ENCODE data around the gene PCTP.

The PCTP gene

DNA sequence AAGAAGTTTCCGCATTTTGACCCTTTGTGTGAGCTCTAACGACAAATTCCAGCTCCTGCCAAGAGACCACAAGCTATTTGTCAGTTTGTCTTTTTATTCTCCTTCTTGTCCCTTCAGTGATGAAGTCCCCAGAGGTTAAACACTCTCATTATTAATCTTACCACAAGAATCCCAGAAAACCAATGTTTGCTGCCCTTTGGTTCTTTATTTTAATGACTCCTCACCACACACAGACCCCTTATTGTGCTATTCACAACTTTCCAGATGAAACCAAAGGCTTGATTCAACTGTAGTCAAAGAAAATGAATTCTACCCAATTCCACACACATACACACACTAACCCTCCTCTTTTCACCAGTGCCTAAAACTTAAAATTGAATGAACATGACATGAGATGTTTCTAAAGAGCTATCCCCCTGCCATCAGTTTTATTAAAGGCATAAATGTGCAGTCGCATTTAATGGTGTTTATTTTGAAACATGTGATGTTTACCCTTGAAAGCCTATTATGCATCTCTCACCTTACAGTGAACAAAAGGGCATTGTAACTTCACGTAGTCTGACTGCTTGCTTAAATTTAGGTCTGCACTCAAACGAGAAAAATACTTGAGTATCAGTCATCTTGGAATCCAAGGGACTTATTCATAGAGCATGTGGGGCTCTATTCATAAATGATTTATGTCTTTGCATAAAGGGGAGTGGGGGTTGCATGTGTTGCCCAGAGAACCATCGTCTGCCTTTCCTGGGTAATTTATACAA, 44.1 kb downstream of the PCTP start:
- DNase-seq (ENCODE audit: low read depth in 2 of 2): no peak

DNA sequence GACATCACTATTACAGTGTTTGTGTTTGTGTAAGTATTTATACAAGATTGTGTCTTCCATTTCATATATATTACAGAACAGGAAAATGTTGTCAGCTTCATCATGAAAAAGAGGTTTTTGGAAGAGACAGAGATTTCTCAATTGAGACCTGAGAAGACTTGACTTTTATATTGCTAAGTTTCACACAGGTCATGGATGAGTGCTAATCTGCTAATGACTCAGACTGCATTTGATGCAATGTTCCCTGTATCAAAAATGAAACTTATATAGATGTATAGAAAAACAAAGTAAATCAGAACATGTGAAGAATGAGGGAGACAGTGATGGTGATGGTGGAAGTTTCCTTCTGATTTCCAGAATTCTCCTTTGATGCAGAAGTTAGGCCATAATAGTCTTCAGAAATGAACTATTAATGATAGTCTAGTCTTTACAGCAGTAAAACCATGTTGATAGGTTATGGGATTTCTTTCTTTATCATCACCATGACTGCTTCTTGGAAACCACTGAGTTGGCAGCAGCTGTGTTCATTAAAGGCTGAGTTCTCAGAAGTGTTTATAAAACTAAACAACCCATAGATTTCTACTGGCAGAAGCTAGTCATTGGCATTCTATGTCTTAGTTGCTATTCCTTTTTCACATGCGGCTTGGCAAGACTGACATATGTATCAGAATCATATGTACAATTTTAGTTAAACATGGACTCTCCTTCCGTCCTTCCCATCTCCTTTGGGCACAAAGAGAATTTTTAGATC, 56.1 kb downstream of the PCTP start:
- no peak for DNase-seq (ENCODE audit: low read depth in 2 of 2)

DNA sequence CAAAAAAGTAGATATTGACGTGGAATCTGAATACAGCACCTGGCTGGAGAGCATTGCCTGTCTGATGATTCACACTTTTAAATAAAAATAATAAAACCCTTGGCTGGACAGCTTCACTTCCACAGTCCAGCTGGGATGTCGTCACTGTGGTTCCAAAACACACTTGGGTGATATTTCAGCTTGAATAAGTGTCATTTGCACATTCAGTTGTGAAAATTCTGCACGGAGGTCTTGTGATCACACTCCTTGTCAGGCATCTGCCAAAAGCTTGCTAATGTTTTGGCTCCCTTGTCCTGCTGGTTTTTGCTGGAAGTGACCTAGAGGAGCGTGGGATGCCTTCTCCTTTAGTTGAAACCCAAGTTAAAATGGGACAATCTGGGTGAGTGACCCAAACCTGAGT, 60.7 kb downstream of the PCTP start:
- DNase-seq (ENCODE audit: low read depth in 2 of 2): no peak

DNA sequence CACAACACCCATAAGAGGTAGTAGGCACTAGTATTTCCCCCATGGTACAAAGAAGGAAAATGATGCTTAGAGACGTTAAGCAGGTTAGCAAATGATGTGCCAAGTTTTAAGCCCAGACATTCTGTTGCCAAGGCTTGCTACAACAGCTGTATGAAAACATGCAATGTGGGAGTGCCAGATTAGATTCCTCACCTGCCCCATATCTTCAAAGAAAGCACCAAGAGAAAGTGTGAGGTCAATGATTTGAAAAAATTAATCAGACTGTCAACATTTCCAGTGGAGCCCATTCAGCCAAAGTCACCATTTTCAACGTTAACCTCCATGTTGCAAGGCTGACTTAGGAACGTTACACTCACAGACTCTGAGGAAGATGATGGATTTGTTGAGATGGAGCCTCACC, 61.5 kb downstream of the PCTP start:
- DNase-seq (ENCODE audit: low read depth in 2 of 2): no peak

DNA sequence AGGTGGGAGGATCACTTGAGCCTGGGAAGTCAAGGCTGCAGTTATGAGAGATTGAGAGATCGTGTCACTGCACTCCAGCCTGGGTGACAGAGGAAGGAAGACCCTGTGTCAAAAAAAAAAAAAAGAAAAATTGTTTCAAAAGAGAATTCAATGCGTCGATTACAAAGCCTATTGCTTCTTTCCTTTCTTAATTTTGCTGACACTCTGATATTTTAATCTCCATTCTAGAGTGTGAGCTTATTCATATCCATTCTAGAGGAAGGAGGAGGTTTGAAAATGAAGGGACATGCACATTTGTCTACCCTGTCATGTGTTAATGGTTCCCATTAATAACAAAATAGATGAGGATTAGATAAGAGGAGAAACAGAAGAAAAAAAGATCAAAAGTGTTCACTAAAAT, 63.1 kb downstream of the PCTP start:
- no peak for DNase-seq (ENCODE audit: low read depth in 2 of 2)

DNA sequence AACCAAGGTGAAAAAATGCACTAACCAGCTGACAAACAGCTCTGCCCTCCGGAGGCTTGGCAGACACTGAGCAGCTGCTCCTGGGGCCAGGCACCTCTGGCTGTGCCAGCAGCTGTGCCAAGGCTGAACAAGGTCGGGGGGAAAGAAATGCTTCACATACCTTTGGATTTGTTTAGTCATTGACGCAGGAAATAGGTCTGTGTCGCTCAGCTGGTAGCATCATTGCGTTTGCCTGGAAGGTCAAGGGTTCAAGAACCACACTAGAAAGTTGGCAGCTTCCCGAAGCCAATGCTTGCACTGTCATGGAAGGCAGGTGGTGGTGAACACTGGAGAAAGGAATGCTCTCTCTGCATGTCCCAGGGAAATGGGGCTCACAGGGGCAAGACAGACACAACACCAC, 63.5 kb downstream of the PCTP start:
- no peak for DNase-seq (ENCODE audit: low read depth in 2 of 2)

DNA sequence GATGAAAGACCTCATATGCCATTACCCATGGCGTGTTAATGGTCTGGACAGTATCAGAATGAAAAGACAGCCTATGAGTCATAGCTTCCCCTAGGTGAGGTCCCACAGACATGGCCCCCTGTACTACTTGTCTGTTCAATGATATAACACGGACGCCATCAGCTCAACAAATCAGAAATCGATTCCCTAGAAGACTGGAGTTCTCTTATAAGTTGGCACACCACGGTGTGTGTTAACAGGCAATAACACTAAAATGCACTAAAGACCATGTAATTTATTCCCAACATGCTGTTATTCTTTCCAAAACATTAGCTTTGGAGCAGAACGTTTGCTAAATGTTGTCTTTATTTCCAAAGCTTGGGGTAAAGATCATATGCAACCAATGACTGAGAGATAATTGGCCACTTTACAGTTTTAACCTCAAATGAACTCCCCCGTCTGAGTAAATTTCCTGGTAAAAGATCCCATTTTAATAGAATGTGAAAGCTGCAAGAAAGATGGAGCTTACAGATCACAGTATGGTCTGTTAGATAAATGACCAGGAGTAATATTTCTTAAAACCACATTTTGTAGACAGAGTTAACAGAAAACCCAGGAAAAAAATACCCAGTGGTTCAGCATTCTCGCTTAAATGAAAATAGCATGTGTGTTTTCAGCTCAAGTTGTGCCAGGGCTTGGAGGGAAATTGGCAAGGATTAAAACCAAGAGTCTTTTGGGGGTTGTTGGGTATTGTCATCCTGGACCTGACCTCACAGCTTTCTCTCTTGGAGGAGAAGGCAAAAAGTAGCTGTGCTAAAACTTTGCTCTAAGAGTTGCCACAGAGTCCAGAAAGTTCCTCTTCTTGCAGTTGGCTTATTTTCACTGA, 65.9 kb downstream of the PCTP start:
- DNase-seq (ENCODE audit: low read depth in 2 of 2): no peak

DNA sequence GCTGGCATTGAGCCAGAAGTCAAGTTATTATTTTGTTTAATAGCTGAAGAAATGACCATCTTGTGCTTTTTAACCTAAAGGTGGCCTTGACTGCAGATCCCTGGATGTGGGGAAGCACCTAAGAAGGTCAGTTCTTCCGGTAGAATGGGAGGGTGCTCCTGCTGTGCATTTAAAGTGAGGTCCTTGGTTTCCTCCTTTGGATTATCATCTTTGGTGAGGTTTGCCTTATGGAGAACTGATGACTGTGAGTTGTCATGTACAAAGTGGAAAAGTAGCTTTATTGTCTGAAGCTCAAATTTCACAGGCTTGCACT, 66.5 kb downstream of the PCTP start:
- DNase-seq (ENCODE audit: low read depth in 2 of 2): no peak

DNA sequence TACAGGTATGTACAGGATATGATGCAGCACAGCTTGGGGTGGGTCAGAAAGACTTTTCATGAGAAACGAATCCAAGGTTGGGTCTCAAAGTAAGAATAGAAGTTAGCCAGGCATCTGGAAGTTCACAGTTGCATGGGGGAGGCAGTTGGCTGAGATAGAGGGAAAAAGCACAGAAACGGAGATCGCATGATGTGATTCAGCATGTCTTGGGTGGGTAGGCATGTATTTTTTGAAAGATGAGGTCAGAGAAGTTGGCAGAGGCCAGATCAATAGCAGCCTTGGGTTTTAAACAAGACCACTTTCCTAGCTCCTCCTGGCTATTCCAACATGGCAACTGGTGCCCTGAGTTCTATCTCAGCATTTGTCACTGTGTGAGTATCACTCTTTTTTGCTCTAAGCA, 67.2 kb downstream of the PCTP start:
- no peak for DNase-seq (ENCODE audit: low read depth in 2 of 2)

DNA sequence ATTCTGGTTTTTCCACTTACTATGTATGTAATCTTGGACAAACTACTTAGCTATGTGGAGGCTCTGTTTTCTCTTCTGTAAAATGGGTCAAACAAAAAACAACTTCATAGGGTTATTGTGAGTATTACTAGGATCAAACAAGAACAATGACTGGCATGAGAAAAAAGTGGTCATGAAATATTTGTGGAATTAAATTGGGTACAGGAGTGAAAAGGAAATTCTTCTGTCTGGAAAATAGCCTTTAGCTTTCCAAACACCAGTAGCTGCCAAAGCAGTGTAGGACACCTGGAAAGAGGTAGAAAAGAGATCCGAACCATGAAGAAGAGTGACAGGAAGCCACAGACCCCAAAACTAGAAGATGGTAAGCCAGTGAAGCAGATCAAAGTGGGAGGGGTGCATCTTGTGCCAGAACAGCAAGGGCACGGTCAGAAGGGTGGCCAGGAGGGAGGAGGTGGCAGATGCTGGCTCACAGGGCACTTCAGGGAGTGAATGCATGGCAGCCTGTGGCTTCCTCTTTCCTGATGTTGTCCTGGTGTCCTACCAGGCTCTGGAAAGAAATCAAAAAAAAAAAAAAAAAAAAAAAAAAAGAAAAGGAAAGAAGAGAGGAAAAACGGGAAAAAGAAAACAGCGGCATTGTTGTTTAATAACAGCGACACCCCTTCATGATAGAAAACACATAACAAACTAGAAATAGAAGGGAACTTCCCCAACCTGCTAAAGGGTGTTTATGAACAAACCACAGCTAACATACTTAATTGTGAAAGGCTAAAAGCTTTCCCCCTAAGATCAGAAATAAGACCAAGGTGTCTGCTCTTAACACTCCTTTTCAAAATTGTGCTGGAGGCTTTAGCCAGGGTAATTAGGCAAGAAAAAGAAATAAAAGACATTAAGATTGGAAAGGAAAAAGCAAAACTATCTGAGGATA, 67.9 kb downstream of the PCTP start:
- no peak for DNase-seq (ENCODE audit: low read depth in 2 of 2)

DNA sequence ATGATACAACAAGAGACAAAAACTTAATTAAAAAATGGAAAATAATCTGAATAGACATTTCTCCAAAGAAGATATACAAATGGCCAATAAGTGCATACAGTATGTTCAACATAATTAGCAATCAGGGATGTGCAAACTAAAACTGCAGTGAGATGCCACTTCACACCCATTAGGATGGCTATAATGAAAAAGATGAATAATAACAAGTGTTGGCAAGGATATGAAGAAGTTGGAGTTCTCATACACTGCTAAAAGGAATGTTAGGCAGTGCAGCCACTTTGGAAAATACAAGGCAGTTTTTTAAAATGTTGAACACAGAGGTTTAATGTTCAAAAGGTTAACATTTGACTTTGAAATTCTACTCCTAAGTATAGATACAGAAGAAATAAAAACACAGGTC, 69.8 kb downstream of the PCTP start:
- no peak for DNase-seq (ENCODE audit: low read depth in 2 of 2)

DNA sequence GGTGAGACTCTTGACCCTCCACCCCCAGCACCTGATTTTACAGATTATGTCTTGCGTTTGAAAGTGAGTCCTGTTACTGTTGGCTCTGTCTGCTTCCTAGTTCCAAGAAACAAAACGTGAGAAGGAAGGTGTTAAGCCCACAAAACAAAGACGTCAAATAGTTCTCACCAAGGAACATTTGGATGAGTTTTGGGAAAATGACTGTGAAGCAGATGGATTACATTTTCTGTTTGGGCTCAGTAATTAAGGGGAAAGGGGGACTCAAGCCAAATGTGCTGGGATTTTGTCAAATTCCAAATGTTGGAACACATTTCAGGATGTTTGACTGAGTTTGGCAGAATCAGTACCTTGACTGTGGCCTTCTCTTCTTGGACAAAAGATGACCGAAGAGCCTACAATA, 71.2 kb downstream of the PCTP start:
- DNase-seq (ENCODE audit: low read depth in 2 of 2): no peak

DNA sequence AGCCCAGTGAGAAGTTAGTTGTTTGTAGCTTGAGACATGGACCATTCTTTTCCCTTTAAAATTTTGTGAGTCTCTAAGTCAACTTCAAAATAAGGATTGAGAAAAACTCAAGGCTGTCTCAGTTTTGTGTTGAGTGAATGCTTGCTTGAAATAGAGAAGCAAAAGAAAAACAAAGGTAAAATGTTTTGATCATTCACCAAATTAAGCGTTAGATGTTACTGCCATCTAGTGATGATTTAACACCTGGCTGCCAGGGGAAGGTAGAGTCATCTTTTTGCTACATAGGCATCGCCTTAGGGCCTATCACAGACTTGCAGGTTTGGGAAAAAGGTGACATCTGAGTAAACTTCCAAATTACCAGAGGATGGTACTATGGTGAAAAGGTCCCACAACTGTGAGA, 74.4 kb downstream of the PCTP start:
- no peak for DNase-seq (ENCODE audit: low read depth in 2 of 2)
